PFSK-1 (cell line): ENCODE measurements around the gene IMPA2.

ENCODE experiments used
- FOXP2 ChIP-seq: optimal IDR thresholded peaks from 2 replicates; pipeline ENCODE3; 2011; ENCODE audit warnings: borderline replicate concordance, control low read depth, inconsistent platforms; ENCODE audit not compliant: insufficient read depth; ENCODE audit errors: extremely low read length, extremely low read depth
- POLR2AphosphoS5 ChIP-seq: IDR thresholded peaks from 2 replicates; pipeline ENCODE4 v1.6.1; 2012; ENCODE audit warnings: low read depth, mild to moderate bottlenecking, control low read depth, low read length, moderate library complexity
- REST ChIP-seq, 2 experiments: IDR thresholded peaks; 2 replicates each; pipeline versions ENCODE4 v1.6.1 to v1.8.0; 2011 to 2012; ENCODE audit warnings: low read depth in 2 of 2, low read length in 2 of 2, control low read depth in 1 of 2, inconsistent platforms in 1 of 2, mild to moderate bottlenecking in 1 of 2, moderate library complexity in 1 of 2; ENCODE audit not compliant: insufficient read depth in 1 of 2
- SIN3A ChIP-seq: IDR thresholded peaks from 2 replicates; pipeline ENCODE4 v1.6.1; 2012; ENCODE audit warnings: mild to moderate bottlenecking, low read length, moderate library complexity, borderline replicate concordance; ENCODE audit not compliant: insufficient read depth
- TAF1 ChIP-seq: IDR thresholded peaks from 2 replicates; pipeline ENCODE4 v1.6.1; 2012; ENCODE audit warnings: low read length, control low read depth, borderline replicate concordance; ENCODE audit not compliant: insufficient read depth

- TF ChIP-seq POLR2AphosphoS5 (no peak), REST (IDR thresholded peaks at IDR 0.05; ENCODE audit: insufficient read depth in 1 of 2, low read depth in 2 of 2, low read length in 2 of 2) (no peak), TAF1 (no peak), SIN3A (no peak), FOXP2 (no peak)
Measured at GRCh38 chr18:11986061-11986460, 4.8 kb downstream of the IMPA2 start.
